GM21786 (cell line): Measurements from ENCODE around the gene LRRC45.

Source experiments
- ATAC-seq: cut with Tn5 transposase; IDR thresholded peaks from one replicate; pipeline ENCODE4 v1.9.1; 2021; ENCODE audit not compliant: unreplicated experiment

The LRRC45 gene

DNA sequence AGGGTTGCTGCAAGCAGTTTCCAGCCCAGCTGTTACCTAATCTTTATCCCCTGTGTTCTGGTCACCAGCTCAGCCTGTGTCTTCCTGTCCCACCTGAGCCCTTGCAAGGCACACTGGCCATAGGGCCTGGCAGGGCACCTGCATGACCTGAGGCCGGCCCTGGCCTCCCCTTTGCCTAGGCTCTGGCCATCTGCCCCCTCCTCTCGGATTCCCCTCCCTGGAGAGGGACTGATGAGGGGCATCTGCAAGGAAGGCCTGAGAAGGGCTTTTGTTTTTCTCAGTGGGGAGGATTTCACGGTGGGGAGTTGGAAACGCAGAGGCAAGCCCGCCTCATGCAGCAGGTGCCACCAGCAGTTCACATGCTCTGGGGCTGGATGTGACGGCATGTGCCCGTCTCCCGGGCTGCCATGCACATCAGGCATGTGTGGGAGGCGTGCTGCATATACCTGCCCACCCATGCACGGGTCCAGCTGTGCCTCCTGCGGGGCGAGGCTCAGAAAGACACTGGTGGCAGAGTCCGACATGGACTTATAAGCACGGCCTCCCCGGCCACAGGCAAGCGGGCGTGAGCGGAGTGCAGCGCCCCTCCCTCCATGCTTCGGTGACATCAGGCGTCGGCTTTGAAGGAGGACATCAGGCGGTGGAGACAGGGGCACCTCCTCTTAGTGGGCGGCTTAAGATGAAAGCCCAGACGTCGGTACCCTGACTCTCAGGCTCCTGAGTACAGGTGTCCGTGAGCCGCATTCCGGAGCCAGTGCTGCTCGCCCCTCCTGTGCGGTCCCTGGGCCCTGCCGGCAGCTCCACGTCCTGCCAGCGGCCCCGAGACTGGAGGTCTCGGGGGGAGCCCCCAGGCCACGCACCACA, 29.1 kb upstream of the LRRC45 start:
- ATAC-seq: no peak

DNA sequence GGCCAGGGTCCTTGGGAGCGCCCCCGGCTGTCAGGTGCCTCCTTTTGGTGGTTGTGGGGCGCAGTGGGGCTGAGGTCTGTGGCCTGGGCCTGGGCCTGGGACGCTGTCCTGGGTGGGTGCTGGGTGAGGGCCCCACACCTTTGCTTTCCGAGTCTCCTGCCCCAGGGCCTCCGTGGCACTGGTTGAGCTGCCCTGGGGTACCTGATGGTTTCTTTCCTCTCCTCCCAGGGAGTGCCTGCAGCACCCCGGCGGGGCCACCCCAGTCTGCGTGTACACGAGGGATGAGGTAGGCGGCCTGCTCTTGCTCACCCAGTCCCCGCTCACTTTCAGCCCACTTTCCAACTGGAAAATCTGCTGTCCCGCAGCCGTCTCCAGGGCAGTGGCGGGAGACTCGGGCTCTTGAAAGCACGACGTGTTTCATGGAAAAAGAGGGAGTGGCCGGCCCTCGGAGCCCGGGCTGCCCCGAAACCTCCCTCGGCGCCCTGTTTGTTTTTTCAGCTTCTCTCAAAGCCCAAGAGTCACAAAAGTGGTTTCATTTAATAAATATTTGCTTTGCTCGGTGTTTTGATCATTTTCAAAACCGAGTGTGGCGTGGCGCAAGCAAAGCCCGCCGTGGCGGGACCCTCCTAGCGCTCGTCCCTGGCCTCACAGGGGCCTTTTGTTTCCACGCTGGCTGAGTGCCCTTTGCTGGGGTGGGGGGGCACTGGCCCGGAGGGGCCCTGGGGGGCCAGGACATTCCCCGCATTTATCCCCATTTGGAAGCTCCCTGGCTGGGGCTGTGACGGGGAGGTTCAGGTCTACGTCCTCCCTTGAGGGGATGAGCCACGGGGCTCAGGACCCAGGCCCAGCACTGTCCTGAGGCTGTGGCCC, 28.3 kb upstream of the LRRC45 start:
- ATAC-seq: no peak

DNA sequence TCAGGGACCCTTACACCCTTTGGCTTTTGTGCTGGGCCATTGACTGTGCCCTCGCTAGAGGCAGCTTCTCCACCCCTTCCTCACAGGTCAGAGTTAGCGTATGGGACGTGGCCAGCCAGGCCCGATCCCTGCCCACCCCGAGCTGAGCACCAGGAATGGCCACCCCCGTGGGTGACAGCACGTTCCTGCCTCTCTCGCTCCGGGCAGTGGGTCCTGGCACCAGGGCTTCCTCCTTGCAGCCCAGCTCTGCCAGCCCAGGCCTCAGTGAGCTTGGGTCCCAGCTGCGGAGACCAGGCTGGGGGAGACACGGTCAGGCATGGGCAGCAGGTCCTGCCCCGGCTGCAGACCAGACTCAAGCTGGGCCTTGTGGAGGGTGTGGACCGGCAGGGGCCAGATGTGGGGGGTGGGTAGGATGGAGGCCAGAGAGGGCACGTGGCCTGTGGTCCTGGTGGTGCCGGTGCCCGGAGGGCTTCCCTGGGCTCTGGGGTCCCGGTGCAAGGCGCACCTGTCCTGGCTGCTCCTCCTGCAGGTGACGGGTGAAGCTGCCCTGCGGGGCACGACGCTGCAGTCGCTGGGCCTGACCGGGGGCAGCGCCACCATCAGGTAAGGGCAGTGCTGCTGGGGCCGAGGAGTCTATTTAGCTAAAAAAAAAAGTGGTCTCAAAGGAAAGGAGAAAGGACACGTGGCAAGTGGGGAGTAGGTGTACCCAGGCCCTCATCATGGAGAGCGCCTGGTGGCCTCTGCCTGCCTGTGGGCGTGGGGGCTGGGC, 27.5 kb upstream of the LRRC45 start:
- no peak for ATAC-seq

DNA sequence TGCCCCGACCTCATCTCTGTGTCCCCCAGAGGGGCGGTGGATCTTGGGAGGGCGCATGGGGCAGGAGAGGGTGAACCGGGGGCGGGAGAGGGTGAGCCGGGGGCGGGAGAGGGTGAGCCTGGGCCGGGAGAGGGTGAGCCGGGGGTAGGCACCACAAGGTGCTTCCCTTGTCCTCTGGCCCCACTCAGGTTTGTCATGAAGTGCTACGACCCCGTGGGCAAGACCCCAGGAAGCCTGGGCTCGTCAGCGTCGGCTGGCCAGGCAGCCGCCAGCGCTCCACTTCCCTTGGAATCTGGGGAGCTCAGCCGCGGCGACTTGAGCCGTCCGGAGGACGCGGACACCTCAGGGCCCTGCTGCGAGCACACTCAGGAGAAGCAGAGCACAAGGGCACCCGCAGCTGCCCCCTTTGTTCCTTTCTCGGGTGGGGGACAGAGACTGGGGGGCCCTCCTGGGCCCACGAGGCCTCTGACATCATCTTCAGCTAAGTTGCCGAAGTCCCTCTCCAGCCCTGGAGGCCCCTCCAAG, 26.8 kb upstream of the LRRC45 start:
- no peak for ATAC-seq

DNA sequence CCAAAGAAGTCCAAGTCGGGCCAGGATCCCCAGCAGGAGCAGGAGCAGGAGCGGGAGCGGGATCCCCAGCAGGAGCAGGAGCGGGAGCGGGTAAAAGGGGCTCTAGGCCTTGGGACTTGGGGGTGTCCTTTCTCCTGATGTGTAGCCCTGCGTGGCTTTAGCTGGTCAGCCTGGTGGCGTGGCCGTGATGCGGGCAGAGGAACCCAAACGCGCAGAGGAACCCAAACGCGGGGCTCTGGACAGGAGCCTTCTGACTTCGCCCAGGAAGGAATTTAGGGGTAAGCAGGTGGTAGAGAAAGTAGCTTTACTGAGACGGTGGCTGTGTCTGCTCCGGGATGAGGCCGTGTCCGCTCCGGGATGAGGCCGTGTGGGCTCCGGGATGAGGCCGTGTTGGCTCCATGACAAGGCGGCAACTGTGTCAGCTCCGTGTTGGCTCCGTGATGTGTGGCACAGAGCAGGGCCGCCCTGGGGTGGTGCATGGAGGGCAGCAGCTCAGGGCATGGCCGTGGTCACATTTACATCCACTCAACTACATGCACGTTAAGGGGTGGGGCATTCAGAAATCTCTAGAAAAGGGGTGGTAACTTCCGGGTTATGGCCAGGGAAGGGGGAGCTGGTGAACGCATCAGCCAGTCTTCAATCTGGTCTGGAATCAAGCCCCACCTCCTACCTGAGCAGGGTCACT, 26.2 kb upstream of the LRRC45 start:
- ATAC-seq: no peak

DNA sequence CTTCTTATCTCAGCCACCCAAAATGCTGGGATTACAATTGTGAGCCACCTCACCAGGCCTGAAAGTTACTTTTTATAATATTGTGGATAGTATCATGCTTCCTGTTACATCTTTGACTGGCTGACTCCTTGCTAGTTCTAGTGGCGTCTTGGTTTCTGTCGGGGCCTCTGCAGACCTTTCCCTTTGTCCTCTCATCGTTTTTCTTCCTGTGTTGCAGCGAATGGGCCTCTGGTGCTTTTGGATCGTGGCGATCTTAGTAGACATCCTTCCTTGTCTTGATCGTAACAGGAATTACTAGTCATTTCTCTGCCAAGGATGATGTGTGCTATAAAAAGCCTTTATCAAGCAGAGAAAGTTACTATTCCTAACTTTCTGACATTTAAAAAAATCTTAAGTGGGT, 24.9 kb upstream of the LRRC45 start:
- ATAC-seq: no peak

DNA sequence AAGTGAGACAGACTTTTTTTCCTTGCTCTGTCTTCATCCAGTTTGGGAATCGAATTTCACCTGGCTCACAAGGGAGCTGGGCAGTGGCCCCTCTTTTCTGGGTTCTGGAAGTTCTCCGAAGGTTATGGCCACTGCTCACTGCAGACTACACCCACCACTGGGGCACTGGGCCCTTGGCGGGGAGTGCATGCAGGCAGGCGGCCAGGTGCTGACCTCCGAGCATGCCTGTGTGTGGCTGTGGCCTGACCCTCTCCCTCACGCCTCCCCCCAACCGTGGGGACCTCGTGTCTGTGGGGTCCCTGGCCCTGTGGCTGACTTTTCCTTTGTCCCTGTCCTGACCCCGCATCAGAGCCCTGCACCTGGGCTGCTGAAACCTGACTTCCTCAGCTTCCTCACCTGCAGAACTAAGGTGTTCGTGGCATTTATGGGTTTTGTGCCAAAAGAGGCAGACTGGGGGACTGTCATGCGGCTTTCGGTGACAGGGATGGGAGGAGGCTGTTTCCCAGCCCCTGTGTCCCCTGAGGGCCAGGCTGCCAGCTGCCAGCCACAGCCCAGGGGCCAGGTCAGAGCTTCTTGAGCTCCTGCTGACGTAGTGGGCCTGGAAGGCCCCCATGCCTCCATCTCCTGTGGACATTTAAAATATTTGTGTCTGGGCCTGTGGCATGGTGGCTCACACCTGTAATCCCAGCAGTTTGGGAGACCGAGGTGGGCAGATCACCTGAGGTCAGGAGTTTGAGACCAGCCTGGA, 24.2 kb upstream of the LRRC45 start:
- ATAC-seq: no peak

DNA sequence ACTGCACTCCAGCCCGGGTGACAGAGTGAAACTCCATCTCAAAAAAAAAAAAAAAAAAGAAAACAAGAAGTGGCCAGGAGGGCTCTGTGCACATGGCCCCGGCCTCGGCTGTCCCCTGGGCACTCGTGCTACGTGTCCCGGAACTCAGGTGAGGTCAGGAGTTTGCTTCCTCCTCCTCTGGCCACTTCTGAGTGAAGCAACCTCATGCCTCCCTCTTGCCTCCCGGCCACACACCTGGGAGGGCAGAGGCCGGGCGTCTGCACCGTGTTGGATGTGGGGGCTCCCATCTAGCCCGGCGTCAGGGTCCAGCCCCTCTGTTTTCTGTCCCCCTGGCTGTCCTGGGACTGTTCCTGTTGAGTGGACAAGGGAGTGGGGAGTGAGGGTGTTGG, 23.5 kb upstream of the LRRC45 start:
- ATAC-seq: no peak

DNA sequence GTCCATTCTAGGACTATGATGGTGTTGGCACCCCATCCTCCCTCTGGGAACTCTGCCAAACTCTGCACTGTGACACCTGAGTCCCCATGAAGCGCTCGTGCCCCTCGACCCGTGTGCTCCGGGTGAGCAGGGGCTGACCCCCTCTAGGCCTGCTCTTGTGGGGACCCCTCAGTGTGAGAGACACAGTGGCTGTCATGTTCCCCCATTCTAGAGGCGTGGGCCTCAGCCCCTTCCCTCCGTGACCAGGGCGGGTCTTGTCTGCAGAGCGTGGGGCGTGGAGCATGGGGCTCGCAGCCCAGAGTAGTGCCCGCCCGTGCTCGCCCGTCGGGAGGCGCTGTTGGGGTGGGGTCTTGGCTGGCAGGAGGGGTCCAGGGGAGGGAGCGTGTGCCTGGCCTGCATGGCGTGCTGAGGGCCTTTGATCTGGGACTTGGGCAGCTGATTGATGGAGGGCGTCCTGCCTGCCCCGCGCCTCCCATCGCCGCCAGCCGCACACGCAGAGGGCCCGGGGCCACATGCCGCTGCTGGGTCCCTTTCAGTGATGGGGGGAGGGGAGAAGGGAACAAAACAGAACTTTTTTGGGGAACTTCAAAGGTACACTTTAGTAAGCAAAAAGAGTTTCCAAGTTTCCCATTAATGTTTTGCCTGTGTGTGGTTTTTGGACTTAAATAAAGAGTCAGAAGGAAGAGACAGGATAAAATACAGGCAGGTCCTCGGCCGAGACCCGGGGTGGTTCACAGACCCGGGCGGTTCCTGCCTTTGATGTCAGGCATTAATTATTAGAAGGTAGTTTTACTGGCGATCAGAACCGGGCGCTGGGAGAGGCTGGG, 22.9 kb upstream of the LRRC45 start:
- no peak for ATAC-seq

DNA sequence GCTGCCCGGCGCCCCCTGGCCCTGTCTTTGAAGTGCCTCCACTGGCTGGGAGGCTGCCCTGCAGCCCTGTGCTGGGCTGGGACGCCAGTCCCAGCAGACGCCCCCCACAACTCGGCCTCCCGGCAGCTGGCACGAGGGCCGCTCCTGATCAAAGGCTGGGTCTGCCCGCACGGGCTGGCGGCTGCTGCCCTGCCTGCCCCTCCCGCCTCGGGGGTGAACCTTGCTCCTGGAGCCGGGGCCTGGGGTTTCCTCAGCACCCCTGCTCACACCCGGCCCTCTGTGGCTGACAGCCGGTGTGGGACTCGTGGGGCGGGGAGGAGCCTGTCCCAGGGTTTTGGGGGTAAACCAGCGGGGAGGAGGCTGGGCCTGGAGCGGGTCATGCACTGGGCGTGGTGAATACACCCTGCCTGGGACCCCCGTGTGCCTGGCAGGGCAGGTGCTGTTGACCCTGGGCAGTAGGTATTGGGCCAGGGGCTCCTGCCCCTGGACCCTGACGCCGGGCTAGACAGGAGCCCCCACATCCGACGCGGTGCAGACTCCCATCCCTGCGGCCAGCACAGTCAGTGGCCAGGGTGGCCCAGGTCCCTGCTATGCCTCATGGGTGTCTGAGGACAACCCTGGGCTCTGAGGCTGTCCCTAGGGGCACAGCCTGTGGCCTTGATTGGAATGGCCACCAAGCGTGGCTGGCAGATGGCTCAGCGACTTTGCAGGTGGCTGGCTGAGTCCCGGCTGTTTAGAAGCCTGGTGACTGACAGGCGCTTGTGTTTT, 22.1 kb upstream of the LRRC45 start:
- ATAC-seq: no peak

DNA sequence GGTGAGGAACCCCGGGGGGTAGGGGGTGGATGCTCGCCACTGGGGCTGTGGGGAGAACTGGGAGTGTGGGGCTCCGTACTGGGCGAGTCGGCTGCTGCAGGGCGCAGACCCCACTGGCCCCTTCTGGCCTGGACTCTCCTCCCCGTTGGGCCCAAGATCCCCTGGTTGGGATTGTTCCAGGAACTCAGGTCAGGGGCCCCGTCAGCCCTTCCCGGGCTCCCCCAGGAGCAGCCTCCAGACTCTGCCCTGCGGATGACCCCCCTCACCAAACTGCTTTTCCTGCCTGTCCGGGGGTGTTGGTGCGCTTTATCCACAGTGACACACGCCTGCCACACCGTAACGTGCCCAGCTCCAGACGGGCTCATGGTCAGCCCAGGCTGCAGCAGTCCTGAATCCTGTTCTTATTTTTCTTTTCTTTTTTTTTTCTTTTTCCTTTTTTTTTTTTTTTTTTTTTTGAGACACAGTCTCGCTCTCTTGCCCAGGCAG, 21.5 kb upstream of the LRRC45 start:
- ATAC-seq: no peak

DNA sequence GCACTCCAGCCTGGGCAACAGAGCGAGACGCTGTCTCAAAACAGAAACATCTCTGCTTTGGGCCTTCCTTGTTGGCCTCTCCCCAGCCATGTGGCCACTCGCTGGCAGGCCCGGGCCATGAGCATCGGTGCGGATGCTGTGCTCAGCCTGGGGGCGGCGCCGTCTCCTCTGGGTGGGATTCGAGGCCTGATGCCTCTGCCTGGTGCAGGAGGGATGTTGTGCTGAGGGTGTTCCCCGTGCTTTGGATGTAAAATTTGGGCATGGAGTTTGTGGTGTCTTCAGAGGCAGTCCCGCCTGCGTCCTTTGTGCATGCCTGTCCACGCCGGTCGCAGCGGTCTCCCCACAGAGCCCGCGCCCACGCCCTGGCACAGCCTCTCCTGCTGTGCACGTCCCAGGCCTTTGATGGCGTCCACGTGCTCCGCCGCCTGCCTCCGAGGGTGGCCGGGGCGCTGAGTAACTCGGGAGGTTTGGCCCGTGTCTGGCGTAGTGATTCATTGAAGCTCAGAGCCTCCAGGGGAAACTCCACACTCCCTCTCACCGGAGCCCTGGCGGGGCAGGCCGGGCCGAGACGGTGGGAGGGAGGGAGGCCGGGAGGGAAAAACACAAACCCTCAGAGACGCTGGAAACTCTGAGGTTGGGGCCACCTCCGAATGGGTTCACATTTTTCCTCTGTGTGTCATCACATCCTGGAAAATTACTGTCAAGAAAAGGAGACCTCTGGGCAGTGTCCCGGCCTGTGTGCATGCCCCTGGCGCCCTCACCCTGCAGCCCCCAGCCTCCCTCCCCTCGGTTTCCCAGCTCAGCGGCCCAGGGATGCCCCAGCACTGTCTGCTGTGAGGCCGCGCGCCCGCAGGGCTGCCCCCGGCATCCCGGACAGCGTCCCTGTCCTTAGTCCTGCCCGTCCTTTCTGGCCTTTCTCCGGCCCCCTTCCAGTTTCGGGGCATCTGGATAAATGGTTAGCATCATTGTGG, 19.4 kb upstream of the LRRC45 start:
- no peak for ATAC-seq

DNA sequence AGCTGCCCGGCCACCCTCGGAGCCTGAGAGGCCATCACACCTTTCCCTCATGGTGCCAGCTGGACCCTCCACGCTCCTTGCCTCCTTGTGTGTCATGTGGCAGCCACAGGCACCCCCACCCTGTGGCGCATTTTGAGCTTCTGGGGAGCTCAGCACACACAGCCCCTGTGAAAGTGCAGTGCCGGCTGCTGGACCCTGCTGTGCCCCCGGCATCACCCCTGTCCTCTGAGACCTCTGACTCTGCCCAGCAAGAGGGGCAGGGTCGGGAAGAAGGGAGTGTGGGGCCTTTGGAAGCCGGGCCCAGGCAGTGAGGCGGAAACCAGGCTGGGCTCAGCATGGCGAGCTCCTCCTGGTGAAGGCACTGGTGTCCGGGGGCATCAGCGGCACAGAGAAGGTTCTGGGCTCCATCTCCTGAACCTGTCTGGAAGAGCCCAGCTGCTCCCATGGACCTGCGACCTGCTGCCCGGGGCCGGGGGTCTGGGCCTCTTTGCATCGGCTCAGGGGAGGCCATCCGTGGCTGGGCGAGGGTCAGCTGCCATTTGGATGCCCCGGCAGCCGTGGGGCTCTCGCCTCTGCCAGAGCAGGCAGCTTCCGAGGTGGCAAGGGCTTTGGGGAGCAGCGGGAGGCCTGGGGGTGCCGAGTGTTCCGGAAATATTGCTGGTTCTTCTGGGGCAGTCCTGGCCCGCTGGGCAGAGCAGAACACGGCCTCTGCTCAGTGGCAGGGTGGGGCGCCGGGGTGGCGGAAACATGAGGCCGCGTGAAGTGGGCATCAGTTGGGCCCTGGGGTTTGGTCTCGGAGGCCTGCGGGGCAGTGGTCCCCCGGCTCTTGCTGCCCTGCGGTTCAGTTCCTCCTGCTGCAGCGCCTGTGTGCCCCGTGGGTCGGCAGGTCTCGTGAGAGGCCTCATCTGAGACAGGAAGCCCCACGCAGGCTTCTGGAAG, 18.3 kb upstream of the LRRC45 start:
- no peak for ATAC-seq

DNA sequence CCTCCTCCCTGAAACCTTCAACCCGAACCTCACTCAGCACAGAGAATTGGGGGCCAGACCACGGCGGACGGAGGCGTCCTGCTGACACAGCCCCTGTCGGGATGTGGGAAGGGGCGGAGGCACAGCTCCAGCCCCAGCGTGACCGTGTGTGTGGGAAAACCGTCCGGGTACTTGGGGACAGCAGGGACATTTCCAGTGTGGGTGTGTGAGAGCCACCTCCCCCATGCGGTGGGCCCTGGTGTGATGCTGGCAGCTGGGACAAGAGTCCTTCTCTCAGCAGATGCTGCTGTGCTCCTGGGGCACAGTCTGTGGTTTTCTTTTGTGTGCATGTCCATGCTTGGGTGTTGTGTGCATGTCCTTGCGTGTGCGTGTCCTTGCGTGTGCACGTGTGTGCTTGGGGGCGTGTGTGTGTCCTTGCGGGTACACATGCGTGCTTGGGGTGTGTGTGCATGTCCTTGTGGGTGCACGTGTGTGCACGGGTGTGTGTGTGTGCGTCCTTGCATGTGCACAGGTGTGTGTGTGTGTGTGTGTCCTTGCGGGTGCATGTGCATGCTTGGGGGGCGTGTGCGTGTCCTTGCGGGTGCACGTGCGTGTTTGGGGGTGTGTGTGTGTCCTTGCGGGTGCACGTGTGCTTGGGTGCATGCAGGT, 17.3 kb upstream of the LRRC45 start:
- no peak for ATAC-seq

DNA sequence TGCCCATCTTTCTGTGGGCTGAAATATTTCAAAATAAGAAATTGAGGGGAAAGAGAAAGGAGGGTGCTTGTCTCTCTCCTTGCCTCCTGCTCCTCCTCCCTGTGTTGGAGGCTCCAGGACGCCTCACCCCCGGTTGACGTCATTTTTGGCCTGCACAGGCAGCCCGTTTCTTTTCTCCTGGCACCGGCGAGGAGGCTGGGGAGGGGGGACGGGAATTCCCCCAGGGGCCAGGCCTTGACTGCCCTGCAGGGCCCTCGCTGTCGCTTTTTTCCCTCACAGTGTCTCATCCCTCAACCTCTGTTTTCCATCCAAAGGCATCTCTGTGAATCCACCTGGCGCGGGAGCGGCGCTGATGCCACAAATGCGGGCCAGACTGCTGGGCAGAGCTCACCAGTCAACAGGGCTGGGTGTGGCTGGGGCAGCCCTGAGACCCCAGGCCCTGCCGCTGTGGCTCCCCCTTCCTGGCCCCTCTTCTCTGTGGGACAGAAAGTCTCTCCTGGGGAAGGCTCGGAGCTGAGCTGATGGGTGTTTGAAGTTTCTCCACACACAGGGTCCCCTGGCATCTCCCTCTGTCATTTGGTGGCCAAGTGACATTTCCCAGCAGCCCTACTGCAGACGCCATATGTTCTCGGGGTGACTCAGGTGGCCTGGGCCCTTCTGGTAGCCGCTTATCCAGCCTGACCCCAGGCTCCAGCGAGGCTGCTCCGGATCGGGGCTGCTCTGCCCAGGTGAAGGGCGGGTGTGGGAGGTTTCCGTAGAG, 16.5 kb upstream of the LRRC45 start:
- no peak for ATAC-seq
